Spleen (tissue), 13 donors: ENCODE results near the gene CTXN3. TPM values are rescaled to one million over a fixed set of nuclear protein-coding genes. Genes with fewer than 3 reads are reported as not detected.

ENCODE experiments used
- DNase-seq: peaks from one replicate; pipeline ENCODE4 v3.0.0-alpha.2; 2020
- H3K27ac ChIP-seq, 8 donors: fragments of 200-600 bp; sonication (generic) in 7 of 8; 1 replicate in 4 of 8; 2 replicates in 4 of 8; pipeline versions ENCODE4 v1.5.0 to v1.8.0; 2016 to 2021; ENCODE audit warnings: inconsistent platforms in 4 of 8, mild to moderate bottlenecking in 4 of 8, moderate library complexity in 1 of 8
- H3K27me3 ChIP-seq, 7 donors: fragments of 200-600 bp; sonication (generic) in 6 of 7; replicated peaks in 1 of 7; 1 replicate in 4 of 7; 2 replicates in 3 of 7; pipeline versions ENCODE4 v1.5.0 to v1.8.0; 2016 to 2021; ENCODE audit warnings: inconsistent platforms in 3 of 7, mild to moderate bottlenecking in 1 of 7
- H3K36me3 ChIP-seq, 6 donors: fragments of 200-600 bp; sonication (generic) in 5 of 6; 1 replicate in 4 of 6; 2 replicates in 2 of 6; pipeline versions ENCODE4 v1.5.0 to v1.8.0; 2016 to 2021; ENCODE audit warnings: inconsistent platforms in 2 of 6
- H3K4me1 ChIP-seq, 6 donors: fragments of 200-600 bp; sonication (generic) in 5 of 6; 1 replicate in 3 of 6; 2 replicates in 3 of 6; pipeline versions ENCODE4 v1.5.0 to v1.8.0; 2016 to 2021; ENCODE audit warnings: inconsistent platforms in 3 of 6
- H3K4me3 ChIP-seq, 8 donors: fragments of 200-600 bp; sonication (generic) in 7 of 8; 1 replicate in 4 of 8; 2 replicates in 4 of 8; pipeline versions ENCODE4 v1.5.0 to v1.8.0; 2016 to 2021; ENCODE audit warnings: inconsistent platforms in 4 of 8, mild to moderate bottlenecking in 4 of 8, moderate library complexity in 2 of 8
- H3K9me3 ChIP-seq, 8 donors: fragments of 200-600 bp; sonication (generic) in 7 of 8; 1 replicate in 4 of 8; 2 replicates in 4 of 8; pipeline versions ENCODE4 v1.5.0 to v1.8.0; 2016 to 2021; ENCODE audit warnings: inconsistent platforms in 4 of 8
- POLR2A ChIP-seq, 3 donors: fragments of 450-650 bp; IDR thresholded peaks; one replicate each; pipeline ENCODE4 v1.5.1; 2017; ENCODE audit warnings: antibody characterized with exemption in 3 of 3, mild to moderate bottlenecking in 1 of 3
- POLR2AphosphoS5 ChIP-seq, 3 donors: sonication (generic); formaldehyde crosslinking; IDR thresholded peaks; one replicate each; pipeline ENCODE4 v1.5.1; 2017; ENCODE audit warnings: antibody characterized with exemption in 3 of 3
- WGBS, 5 donors: extraction: QIAGEN DNeasy Blood & Tissue Kit in 3 of 5; methylation state at CpG; one replicate each; pipeline versions ENCODE4 v1.1.5 to v1.1.7; 2013 to 2018; 5-methylcytosine and 5-hydroxymethylcytosine counted together
- intact Hi-C: fragments of 100-400 bp; cut with DNase I; formaldehyde crosslinking; loops from one replicate; pipeline ENCODE4 v1.15.0; 2023; ENCODE audit warnings: low total_unique reads
- long read RNA-seq, 2 donors: transcript quantifications; one replicate each; lab custom pipeline, GENCODE V29; 2026
- polyA plus RNA-seq, 3 donors: library from polyadenylated mRNA; stranded (reverse); fragments of 200-250 nt; gene quantifications; one replicate each; pipeline ENCODE4 v1.2.1, GENCODE V29; 2013
- total RNA-seq, 7 donors: library from RNA; depleted of rRNA in 3 of 7; stranded (reverse); fragments of >200 nt in 3 of 7; fragmentation: NEBNext Ultra II Directional in 4 of 7; extraction: Animal tissue kit (Norgen Biotek cat#: 25700) in 4 of 7; gene quantifications; one replicate each; pipeline versions ENCODE4 v1.1.0 to v1.2.1, GENCODE V29; 2016 to 2021
- TF ChIP-seq, protein P1 (sequence below), 11 experiments: fragments of 200-600 bp in 7 of 11; fragments of 450-650 bp in 4 of 11; sonication (generic) in 4 of 11; IDR thresholded peaks in 8 of 11; conservative IDR thresholded peaks in 3 of 11; 1 replicate in 7 of 11; 2 replicates in 4 of 11; pipeline versions ENCODE4 v1.4.0 to v1.8.0; 2016 to 2021; ENCODE audit warnings: antibody characterized with exemption in 11 of 11, inconsistent platforms in 4 of 11, mild to moderate bottlenecking in 1 of 11
- donor health status: healthy with polysubstance abuse.
- donor health status: DM: no; HTN: no; CAD: no; lungs with moderate emphysema.
- donor health status: DM: no; HTN: no; CAD: no.
- donor health status: Bipolar disorder and iron deficiency.
- donor health status: healthy.
- donor health status: DM: no; HTN: no; CAD: no.
- donor health status: DM: yes; HTN: yes; CAD: no.

Gene CTXN3
- not detected for total RNA-seq
- not detected for polyA plus RNA-seq
- long read RNA-seq, donor 1, result 0 reads
- long read RNA-seq, donor 2, result 0 reads

- DNase-seq, result no peak
- H3K9me3 ChIP-seq, result no peaks in the 10 kb centered on the region
- no peak within 1 kb of the TSS for H3K4me3 ChIP-seq
- intact Hi-C loops, result no loop called here
- H3K27me3 ChIP-seq, result no peaks in the 10 kb centered on the region
- no peak for TF ChIP-seq POLR2A (IDR thresholded peaks at IDR 0.05)
- TF ChIP-seq, protein P1, sequence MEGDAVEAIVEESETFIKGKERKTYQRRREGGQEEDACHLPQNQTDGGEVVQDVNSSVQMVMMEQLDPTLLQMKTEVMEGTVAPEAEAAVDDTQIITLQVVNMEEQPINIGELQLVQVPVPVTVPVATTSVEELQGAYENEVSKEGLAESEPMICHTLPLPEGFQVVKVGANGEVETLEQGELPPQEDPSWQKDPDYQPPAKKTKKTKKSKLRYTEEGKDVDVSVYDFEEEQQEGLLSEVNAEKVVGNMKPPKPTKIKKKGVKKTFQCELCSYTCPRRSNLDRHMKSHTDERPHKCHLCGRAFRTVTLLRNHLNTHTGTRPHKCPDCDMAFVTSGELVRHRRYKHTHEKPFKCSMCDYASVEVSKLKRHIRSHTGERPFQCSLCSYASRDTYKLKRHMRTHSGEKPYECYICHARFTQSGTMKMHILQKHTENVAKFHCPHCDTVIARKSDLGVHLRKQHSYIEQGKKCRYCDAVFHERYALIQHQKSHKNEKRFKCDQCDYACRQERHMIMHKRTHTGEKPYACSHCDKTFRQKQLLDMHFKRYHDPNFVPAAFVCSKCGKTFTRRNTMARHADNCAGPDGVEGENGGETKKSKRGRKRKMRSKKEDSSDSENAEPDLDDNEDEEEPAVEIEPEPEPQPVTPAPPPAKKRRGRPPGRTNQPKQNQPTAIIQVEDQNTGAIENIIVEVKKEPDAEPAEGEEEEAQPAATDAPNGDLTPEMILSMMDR (IDR thresholded peaks at IDR 0.05 in 8 of 11, conservative IDR thresholded peaks at IDR 0.05 in 3 of 11), result no peak
- H3K27ac ChIP-seq, result no peak within 1 kb of the TSS
- H3K36me3 ChIP-seq, result no peaks in the 10 kb centered on the region
- H3K4me1 ChIP-seq, result no peaks in the 10 kb centered on the region
- 74 to 80% (median 74%) methylated on average over 7 of the region's 7 CpGs for WGBS, 5 donors
Measured at GRCh38 chr5:127649018-127649439, at the start of gene CTXN3. Gene CTXN3 (plus strand): TSS chr5:127649082. CDS start chr5:127657522, 8,440 bp downstream.

- 67 to 86% (median 85%) methylated on average over 3 of the region's 3 CpGs for WGBS, 5 donors
- Histone ChIP-seq H3K4me3 (no peak overlapping the region), H3K27ac (no peak overlapping the region), H3K4me1 (no peaks in the 10 kb centered on the region), H3K9me3 (no peaks in the 10 kb centered on the region), H3K36me3 (no peaks in the 10 kb centered on the region), H3K27me3 (no peaks in the 10 kb centered on the region)
- intact Hi-C loops, result no loop called here
- no peak for DNase-seq
- TF ChIP-seq, protein P1 (IDR thresholded peaks at IDR 0.05 in 8 of 11, conservative IDR thresholded peaks at IDR 0.05 in 3 of 11), result no peak
- TF ChIP-seq POLR2AphosphoS5 (IDR thresholded peaks at IDR 0.05) (no peak), POLR2A (IDR thresholded peaks at IDR 0.05) (no peak)
Measured at GRCh38 chr5:127599320-127599719, 49.6 kb upstream of the CTXN3 start.

DNA sequence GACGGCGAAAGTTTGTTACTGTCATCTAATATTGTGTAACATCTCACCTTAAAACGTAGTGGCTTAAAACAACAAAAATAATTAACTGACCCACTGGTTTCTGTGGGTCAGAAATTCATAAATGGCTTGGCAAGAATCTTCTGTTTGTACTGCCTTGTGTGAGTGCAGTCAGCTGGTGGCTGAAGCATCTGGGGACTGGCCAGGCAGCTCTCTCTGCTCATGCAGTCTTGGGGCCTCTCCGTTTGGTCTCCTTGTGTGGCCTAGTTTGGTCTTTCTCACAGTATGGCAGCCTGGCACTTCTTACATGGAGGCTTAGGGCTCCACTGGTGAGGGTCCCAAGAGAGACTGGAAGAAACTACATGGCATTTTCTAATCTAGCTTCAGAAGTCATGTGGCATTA is 49.0 kb upstream of the CTXN3 start:
- WGBS, 5 donors, result 81 to 92% (median 88%) methylated on average over 4 of the region's 4 CpGs
- H3K9me3 ChIP-seq, result no peaks in the 10 kb centered on the region

DNA sequence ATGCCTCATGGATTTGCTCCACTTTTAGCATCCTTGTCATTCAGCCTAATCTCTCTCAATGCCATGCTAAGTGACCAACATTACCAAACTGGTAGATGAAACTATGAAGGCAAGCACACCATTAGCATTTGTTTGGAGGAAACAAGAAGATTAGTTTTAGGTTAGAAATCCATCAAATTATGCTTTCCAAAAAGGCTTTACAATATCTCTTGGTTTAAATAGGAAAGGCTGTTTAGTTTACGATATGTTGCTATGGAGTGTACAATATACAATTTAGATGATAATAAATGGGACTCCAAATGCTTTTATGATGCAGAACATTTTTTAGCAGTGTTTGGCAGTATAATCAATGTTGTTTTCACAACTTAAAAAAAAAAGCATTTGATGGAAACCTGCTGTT is 47.8 kb upstream of the CTXN3 start:
- no peak for TF ChIP-seq POLR2A (IDR thresholded peaks at IDR 0.05)
- TF ChIP-seq, protein P1 (IDR thresholded peaks at IDR 0.05 in 8 of 11, conservative IDR thresholded peaks at IDR 0.05 in 3 of 11), result no peak
- TF ChIP-seq POLR2AphosphoS5 (IDR thresholded peaks at IDR 0.05), result no peak
- H3K36me3 ChIP-seq, result no peaks in the 10 kb centered on the region
- H3K9me3 ChIP-seq, result no peaks in the 10 kb centered on the region
- H3K4me3 ChIP-seq, result no peak overlapping the region
- intact Hi-C loops, result no loop called here
- no peaks in the 10 kb centered on the region for H3K4me1 ChIP-seq
- H3K27ac ChIP-seq, result no peak overlapping the region
- whole genome bisulfite sequencing, 5 donors, result 80 to 94% (median 86%) methylated on average over 1 of the region's 1 CpG
- no peak for DNase-seq
- H3K27me3 ChIP-seq, result no peaks in the 10 kb centered on the region

More for the DNA sequence above, 49.0 kb upstream of the CTXN3 start:
- TF ChIP-seq, protein P1 (IDR thresholded peaks at IDR 0.05 in 8 of 11, conservative IDR thresholded peaks at IDR 0.05 in 3 of 11), result no peak
- TF ChIP-seq POLR2AphosphoS5 (IDR thresholded peaks at IDR 0.05), result no peak
- no peak for TF ChIP-seq POLR2A (IDR thresholded peaks at IDR 0.05)
- Histone ChIP-seq H3K4me3 (no peak overlapping the region), H3K4me1 (no peaks in the 10 kb centered on the region), H3K27ac (no peak overlapping the region), H3K27me3 (no peaks in the 10 kb centered on the region), H3K36me3 (no peaks in the 10 kb centered on the region)
- intact Hi-C loops, result no loop called here
- DNase-seq, result no peak
